Measurements from ENCODE around the gene AGMAT.
"Not testable (repeated sequence)": the region's sequence is repeated elsewhere in the genome, so short reads cannot be mapped to it uniquely, and the experiment has no call there.

The AGMAT gene

GRCh38 chr1:15616373-15617172, 31.7 kb upstream of the AGMAT start:
- peak; percentile 72 for DNase-seq (ENCODE audit: low read depth, low spot score)

DNA sequence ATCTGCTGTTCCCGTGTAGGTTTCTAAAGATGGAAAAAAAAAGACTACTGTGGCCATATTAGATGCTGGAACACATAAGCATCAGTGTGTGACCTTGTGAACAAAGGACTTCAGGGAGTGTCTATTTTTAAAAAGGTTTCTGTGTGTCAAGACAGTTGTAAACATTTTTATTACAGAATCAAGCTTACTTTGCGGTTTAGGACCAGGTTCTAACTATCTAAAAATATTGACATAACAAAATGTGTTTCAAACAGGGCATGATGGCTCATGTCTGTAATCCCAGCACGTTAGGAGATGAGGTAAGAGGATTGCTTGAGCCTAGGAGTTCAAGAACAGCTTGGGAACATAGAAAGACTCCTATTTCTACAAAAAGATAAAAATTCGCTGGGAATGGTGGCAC, 25.3 kb upstream of the AGMAT start:
- no peak for DNase-seq (ENCODE audit: low read depth, low spot score)

DNA sequence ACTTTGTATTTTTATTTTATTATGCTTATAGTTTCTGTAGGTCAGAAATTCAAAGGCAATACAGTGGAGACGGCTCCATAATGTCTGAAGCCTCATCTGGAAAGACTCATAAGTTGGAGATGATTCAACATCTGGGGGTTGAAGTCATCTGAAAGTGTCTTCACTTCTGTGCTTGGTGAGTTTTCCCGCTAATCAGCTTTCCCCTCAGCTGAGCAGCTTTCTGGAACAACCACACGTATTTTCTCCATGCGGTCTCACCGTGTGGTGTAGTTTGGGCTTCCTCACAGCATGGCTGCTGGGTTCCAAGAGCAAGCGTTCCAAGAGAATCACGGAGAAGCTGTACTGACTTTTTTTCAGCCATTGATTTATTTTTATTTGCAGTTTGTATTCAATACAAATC, 24.8 kb upstream of the AGMAT start:
- no peak for DNase-seq (ENCODE audit: low read depth, low spot score)

GRCh38 chr1:15605398-15606383, 20.8 kb upstream of the AGMAT start:
- DNase-seq (ENCODE audit: low read depth, low spot score), result no peak

GRCh38 chr1:15604400-15604799, 19.5 kb upstream of the AGMAT start:
- not testable (repeated sequence) for DNase-seq (ENCODE audit: low read depth, low spot score)

DNA sequence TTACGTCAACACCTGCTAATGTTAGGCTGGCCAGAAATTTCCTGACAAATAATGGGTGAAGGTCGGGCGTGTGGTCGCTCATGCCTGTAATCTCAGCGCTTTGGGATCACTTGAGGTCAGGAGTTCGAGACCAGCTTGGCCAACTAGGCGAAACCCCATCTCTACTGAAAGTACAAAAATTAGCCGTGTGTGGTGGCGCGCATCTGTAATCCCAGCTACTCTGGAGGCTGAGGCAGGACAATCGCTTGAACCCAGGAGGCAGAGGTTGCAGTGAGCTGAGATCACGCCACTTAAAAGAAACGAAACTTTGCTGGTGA, 19.1 kb upstream of the AGMAT start:
- not testable (repeated sequence) for DNase-seq (ENCODE audit: low read depth, low spot score)

DNA sequence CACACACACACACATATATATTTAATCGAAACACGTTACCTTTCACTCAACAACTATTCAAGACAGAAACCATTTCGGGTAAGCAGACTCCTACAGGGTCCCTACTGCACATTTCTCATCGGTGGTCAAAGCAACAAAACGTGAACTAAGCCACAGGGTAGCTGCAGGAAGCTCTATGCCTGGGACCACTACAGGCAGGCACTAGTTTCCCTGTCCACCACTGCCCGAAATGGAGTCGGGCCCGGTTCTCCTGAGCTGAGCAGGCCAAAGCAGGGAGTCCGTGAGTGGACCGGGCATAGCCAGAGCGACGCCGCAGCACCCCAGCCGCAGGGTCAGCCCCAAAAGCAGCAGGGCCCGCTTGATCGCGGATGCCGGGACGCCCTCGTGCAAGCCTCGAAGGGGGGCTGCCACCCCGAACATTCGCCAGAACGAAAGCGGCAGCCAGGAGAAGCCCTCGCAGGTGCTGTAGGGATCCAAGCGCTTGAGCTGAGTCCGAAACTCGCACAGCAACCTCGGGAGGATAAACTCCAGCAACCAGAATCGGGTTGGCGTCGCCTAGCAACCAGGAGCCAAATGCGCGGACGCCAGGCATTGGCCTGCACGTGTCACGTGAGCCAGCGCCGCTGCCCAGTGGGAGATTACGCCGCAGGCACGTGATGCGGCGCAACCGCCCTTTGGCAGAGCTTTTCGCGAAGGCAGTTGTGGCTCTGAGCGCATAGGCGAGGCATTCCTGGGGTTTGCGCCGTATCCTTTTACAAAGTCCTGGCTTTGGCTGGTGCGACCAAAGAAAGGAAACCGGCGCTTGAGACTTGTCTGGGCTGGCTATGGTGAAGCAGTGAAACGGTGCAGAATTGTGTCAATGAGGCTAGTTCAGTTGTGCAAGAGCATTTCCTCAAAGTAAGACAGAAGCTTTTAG, 18.5 kb upstream of the AGMAT start:
- DNase-seq (ENCODE audit: low read depth, low spot score), result peak; percentile 97

DNA sequence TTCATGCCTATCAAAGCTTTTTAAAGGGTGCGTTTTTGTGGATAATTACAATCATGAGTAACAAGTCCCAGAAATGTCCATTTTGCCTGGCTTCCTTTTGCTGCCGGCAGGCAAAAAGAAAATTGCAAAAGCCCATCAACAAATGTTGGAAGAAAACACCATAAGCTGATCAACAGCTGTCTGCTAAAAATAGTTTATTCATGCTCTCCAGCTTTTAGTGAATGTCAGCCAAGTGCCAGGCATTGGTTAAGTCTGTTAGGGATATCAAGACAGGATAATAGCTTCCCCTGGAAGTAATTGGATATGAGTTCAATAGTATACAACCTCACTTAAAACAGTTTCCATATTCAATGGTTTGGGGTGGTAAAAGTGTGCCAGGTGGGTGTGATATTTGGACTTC, 13.6 kb upstream of the AGMAT start:
- DNase-seq (ENCODE audit: low read depth, low spot score), result no peak

DNA sequence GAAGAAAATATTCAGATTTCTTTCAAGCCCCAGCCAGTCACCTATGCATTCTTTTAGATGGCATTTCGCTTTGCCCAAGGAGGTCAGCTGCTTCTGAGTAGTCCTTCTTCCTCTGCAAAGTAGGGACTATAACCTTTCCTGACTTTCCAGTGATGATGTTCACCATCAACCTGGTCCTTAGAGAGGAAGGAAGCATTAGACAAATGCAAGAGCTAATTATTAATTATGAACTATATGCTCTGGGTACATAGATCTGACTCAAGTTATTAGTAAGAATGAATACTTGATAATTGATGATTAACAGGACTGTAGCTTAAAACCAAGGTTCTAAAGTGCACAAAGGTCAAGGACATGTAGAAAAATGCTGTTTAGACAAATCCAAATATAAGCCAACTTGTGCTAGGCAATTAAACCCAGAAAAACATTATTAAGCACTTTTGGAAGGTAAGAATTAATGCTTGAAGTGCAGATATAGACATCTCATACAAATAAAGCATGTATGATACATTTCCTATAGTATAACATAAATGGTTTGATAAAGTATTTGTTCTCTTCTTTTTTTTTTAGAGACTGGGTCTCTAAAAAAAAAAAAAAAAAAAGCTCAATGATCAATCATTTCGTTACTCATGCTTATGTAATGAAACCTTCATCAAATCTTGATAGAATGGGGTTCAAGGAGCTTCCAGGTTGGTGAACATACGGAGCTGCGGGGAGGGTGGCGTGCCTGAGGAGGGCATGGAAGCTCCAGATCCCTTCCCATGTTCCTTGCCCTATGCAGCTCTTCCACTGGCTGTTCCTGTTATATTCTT, 11.2 kb upstream of the AGMAT start:
- DNase-seq (ENCODE audit: low read depth, low spot score), result no peak

DNA sequence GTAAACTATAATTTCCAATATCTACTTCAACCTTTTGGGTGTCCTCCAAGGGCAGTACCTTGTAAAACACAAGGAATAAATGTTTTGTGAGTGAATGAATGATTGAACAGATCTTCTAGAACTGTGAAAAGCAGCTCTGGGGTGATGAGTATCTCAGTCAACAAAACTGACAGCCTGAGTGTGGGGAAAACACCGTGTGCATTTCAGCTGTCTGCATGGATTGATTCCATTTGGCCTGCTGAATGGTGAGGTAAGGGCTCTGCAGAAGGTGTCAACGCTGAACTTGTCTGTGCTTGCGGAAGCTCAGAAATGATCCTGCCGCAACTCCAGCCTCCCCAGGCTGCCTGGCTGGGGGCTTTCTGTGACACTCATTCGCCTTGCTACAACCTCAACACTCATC, 7.4 kb upstream of the AGMAT start:
- DNase-seq (ENCODE audit: low read depth, low spot score), result no peak

DNA sequence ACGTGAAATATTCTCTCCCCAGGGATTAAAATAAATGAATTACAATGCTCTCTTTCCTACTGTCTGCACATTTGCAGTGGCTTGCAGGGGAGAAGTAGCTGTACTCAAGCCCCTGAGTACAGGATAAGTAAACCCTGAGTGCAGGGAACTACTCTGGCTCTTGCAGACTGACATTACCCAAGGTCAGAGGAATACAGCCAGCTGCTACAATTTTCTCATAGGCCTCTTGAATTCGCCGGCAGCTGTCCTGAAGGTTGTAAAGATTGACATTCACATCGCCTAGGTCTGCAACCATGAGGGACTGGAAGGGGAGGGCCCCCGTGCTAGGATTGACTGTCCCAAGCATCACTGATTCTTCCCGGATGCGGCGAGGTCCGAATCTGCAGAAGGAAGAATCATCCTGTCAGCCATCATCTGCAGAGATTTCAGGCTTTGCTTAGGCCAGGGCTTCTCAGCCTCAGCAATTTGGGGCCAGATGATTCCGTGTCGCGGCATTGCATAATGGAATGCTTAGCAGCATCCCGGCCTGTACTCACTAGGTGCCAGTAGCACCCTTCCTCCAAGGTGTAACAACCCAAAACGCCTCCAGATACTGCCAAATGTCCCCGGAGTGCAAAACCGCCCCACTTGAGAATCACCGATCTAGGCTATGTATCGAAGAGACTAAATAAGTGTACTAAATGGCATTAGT, 1.7 kb downstream of the AGMAT start:
- DNase-seq (ENCODE audit: low read depth, low spot score), result no peak

DNA sequence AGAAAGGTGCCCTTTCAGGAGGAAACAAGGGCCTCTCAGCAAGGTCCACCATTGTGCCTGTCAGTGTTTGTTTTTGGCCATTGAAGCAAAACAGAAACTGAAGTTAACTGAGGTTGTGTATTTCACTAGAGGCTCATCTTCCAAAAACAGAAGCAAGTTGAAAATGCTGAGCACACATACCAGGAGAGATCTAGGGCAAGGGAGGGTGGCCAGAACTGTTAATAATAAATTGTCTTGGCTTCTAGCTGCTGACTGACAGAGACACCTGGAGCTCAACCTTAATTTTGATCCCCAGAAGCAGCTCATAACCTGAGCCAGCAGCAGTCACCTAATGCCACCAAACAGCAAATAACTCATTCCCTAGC, 5.2 kb downstream of the AGMAT start:
- DNase-seq (ENCODE audit: low read depth, low spot score), result no peak

DNA sequence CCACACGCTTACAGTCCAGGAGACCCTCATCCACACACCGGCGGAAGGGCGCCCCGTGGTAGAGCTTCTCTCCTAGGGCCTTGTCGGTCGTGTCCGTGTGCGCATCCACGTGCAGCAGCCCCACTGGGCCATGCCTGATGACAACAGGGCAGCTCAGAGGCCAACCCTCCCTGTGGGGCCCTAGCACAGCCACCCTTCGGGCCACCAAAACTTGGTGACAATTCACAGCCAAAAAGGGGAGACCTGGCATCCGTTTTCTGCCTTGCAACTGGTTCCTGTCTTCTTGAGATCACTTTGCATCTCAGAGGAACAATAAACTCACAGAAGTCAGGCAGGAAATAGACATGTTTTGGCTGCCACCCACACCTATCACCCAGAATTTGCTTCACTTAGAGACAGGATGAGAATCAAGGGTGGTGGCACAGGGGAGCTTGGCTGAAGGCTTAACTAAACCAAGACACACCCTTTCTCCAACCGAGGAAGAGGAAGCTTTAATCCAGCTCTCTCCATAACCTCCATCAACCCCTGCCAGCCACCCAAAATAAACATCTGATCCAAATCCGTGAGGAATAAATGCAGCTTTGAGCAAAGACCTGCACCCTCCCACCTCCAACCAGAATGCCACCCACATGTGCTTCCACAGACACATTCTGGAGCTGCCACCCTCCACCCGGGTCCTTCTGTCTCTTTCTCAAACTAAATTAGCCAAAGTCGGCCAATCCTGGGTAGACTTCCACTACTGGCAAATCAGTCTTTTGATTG, 5.7 kb downstream of the AGMAT start:
- no peak for DNase-seq (ENCODE audit: low read depth, low spot score)

DNA sequence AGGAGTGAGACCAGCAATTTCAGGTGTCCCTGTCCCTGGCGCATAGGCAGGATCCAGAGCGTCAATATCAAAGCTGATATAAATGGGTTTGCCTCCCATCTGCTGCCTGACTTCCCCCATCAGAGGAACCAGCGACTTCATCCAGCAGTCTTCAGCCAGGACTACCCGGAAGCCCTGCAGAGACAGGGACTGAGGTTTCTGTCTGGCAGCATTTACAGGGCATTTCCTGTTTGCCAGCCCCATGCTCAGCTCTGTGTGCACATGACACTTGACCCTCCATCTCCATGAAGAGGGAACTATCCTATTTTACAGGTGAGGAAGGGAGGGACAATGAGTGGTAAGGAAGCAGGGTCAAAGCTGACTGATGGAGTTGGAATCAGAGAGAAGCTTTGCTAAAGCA, 7.2 kb downstream of the AGMAT start:
- DNase-seq (ENCODE audit: low read depth, low spot score), result no peak

- no peak for DNase-seq (ENCODE audit: low read depth, low spot score)
Observed at GRCh38 chr1:15575549-15576150, 9.2 kb downstream of the AGMAT start.

DNA sequence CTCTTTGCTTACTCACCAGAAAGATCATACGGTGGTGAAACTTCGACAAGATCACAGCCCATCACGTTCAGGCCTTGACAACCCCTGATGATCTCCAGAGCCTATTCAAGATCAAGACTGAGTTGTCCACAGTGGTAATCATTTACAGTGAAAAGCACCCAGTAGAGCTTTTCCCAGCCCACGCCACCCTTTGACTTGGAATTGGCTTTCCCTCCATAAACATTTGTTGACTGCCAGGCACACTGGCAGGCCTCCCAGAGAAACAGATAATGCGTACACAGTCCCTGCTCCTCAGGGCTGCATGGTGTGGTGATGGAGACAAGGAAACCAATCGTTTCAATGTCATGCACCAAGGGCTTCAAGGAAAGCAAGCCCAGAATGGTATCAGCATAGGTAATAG, 10.1 kb downstream of the AGMAT start:
- no peak for DNase-seq (ENCODE audit: low read depth, low spot score)

- DNase-seq (ENCODE audit: low read depth, low spot score), result no peak
Observed at GRCh38 chr1:15573477-15573876, 11.4 kb downstream of the AGMAT start.

DNA sequence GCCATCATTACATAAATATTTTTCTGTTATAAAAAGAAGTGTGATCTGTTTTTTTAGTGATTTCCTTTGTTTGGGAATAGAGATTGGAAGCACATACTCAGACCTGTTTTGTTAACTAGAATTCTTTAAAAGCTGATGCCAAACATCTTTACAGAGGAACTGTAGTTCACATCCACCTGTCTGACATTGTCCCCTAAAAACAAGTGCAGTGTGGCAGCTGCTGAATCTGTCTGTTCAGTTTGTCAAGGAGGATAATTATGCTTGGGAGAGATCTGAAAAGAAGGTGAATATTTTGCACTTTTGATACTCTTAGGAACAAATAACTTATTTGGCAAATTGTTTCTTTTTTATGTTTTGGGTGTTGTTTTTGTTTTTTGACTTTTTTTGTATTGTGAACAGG, 13.6 kb downstream of the AGMAT start:
- no peak for DNase-seq (ENCODE audit: low read depth, low spot score)

DNA sequence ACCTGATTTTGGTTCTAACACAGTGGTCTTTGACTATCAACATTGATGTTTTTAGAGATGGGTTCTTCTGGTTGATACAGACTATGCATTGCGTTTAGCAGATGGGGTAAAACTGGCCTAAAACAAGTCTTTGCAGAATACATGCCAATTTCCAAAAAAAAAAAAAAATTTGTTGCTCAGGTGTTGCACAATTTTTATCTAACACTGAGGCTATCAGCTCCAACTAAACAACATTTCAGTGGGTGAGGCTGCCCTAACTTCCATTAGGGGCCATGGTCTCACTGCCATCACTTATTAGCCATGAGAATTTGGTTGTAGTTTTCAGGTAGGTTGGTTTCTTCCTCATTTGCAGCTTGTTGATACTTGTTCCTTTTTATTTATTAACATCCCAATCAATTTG, 14.0 kb downstream of the AGMAT start:
- DNase-seq (ENCODE audit: low read depth, low spot score), result no peak

Measured in ELF-1 (cell line).